ENCODE data around the gene SLC35F3.

DNA sequence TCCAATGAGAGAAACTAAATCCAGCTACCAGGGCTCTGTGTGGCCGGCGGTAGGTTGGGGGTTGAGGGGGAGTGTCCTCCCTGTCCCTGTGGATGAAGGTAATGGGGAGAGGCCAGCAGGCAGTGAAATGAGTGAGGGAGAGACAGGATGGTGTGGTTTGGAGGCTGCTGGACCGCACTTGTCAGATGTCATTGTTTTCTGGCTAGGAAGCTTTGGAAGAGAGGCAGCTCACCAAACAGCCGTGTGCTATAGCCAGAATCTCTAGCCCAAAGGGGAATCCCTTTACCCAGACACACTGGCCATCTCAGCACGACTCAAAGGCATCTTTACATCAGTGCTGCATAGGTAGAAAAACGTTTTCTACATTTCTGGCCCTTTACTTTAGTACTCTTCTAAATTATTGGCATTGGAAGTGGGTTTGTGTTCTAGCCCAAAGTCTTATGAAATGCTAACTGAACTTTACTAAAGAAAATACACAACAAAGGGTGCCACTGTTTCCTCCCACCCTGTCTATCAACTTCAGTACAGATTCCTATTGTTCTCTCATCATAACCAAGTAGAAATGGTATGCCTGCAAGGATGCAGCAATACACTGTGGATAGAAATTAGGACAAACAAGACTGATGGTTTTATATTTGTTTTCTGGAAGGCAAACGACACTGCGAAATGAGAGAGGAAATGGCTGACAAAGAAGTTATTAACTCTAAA is 372.8 kb downstream of the SLC35F3 start:
- TF ChIP-seq, protein P1, sequence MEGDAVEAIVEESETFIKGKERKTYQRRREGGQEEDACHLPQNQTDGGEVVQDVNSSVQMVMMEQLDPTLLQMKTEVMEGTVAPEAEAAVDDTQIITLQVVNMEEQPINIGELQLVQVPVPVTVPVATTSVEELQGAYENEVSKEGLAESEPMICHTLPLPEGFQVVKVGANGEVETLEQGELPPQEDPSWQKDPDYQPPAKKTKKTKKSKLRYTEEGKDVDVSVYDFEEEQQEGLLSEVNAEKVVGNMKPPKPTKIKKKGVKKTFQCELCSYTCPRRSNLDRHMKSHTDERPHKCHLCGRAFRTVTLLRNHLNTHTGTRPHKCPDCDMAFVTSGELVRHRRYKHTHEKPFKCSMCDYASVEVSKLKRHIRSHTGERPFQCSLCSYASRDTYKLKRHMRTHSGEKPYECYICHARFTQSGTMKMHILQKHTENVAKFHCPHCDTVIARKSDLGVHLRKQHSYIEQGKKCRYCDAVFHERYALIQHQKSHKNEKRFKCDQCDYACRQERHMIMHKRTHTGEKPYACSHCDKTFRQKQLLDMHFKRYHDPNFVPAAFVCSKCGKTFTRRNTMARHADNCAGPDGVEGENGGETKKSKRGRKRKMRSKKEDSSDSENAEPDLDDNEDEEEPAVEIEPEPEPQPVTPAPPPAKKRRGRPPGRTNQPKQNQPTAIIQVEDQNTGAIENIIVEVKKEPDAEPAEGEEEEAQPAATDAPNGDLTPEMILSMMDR (IDR thresholded peaks at IDR 0.05 in 4 of 5, conservative IDR thresholded peaks at IDR 0.05 in 1 of 5) = no peak
- TF ChIP-seq POLR2A (IDR thresholded peaks at IDR 0.05) = no peak
